Measurements from ENCODE around the gene FAM193A.
"Not testable (repeated sequence)": the region's sequence is repeated elsewhere in the genome, so short reads cannot be mapped to it uniquely, and the experiment has no call there.

Gene FAM193A

GRCh38 chr4:2691313-2691712 is 154.9 kb downstream of the FAM193A start:
- DNase-seq (ENCODE audit: low read depth in 2 of 2) = no peak

GRCh38 chr4:2691952-2692435 is 155.5 kb downstream of the FAM193A start:
- no peak for DNase-seq (ENCODE audit: low read depth in 2 of 2)

GRCh38 chr4:2694691-2695090 is 158.2 kb downstream of the FAM193A start:
- DNase-seq (ENCODE audit: low read depth in 2 of 2) = no peak

DNA sequence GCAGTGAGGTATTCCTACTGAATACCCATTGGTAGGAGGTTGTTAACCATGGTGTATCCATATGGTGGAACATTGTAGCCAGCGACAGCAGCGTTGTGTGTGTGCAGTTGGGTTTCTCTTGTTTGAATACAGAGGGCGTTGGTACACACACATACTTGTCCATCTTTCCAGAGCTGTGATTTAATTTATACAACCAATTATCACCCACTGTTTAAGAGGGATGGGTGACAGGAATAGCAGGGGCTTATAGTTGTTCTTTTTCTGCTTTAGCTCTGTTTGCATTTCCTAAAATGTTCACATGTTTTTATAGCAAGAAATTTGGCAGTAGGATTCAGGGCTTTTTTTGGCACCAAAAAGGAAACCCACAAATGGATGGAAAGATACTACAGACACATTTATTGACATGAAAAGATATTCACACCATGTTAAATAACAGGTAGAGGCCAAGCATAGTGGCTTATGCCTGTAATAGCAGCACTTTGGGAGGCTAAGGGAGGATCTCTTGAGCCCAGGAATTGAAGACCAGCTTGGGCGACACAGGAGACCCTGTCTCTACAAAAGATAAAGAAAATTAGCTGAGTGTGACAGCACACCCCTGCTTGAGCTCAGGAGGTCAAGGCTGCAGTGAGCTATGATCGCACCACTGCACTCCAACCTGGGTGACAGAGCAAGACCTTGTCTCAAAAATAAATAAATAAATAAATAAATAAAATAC is 159.1 kb downstream of the FAM193A start:
- no peak for DNase-seq (ENCODE audit: low read depth in 2 of 2)

DNA sequence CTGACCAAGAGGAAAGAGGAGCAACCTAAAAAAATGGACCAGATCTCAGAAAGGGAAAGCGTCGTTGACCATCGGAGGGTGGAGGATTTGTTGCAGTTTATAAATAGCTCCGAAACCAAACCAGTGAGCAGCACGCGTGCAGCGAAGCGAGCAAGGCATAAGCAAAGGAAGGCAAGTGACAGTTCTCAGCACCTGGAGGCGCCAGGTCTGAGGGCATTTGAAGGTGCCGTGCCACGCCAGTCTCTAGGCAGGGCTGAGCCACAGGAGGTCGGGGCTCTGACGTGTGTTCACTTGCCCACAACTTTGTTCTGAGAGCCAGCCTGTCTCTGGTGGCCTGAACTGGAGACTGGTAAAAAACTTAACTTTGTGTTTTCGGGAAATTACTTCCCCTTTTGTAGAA is 160.0 kb downstream of the FAM193A start:
- no peak for DNase-seq (ENCODE audit: low read depth in 2 of 2)

DNA sequence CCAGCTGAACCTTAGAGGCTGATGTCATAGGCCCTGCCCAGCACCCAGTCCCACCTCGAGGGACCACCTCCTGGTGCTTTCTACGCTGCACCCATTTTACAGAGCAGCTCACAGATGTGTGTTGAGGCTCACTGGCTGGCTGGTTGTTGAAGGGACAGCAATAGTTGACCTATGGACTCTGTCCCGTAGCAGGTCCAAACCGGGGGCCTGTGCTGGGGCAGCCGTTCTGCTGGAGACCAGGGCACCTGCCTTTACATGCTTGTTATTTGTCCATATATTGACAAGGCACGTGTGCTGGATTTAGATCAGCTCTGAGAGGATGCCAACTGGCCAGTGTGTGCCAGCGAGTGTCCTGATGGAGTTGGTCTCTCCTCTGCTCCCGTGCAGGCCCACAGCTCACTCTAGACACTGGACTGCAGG is 161.6 kb downstream of the FAM193A start:
- no peak for DNase-seq (ENCODE audit: low read depth in 2 of 2)

DNA sequence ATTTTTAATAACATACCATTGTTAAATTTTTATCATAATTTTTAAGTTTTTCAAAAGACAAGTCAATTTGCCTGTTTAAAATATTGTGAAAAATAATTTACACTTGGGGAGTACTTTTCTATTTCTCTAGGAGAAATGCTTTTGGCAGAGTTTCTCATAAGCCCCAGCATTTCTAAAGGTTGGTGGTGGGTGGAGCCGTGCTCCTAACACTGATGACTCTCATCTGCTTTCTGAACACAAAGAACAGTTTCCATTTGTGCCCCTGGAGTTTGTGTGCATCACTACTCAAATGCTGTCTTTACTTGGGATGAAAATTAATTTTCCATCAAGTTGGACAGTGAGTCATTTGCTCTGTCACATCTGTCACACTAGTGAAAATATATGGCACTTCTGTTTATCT is 162.1 kb downstream of the FAM193A start:
- no peak for DNase-seq (ENCODE audit: low read depth in 2 of 2)

DNA sequence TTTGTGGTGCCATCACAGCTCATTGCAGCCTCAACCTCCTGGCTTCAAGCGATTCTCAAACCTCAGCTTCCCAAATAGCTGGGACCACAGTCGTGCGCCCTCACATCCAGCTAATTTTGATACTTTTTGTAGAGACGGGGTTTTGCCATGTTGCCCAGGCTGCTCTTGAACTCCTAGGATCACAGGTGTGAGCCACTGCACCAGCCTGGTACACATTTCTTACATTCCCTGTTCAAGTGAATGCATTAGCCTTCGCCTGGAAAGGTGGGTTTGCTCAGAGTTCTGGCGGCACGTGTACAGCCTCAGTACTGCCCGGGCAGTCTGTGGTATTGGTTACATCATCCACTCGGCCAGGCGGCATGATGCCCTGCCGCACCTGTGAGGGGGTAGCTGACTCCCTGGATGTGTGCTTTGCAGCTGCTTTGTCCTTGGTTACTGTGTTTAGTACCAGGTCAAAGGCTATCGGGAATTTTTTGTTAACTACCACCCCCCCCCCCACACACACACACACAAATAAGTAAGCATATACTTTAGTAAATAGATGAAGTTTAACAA is 162.6 kb downstream of the FAM193A start:
- DNase-seq (ENCODE audit: low read depth in 2 of 2) = no peak

DNA sequence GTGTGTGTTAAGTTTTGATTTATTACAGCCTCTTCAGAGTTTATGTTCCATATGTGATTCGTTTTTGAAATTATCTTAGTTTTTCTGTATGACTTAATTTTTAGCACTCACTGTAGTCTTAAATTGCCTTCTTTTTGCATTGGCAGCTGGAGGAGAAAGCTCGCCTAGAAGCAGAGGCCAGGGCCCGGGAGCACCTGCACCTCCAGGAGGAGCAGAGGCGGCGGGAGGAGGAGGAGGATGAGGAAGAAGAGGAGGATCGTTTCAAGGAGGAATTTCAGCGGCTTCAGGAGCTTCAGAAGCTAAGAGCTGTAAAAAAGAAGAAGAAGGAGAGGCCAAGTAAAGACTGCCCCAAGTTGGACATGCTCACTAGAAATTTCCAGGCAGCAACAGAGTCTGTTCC is 163.1 kb downstream of the FAM193A start:
- no peak for DNase-seq (ENCODE audit: low read depth in 2 of 2)

GRCh38 chr4:2700031-2700430 is 163.6 kb downstream of the FAM193A start:
- DNase-seq (ENCODE audit: low read depth in 2 of 2) = no peak

- DNase-seq (ENCODE audit: low read depth in 2 of 2) = no peak
Observed at GRCh38 chr4:2702361-2702760, 165.9 kb downstream of the FAM193A start.

DNA sequence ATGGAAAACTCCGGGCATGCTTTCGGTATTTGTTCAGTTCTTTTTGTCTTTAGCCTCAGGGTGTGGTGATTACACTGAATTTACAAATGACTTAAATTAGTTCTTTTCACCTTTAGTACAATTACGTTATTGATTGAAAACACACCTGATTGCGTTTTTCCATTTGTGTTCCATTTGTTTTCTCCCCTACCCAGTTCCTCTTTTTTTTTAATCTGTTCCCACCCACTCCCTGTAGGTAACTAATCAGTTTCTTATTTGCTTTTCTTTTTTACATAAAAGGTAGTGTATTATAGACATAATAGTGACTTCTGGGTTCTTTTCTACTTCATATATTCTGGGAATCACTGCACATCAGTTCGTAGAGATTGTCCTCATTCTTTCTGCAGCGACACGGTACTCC is 166.3 kb downstream of the FAM193A start:
- no peak for DNase-seq (ENCODE audit: low read depth in 2 of 2)

DNA sequence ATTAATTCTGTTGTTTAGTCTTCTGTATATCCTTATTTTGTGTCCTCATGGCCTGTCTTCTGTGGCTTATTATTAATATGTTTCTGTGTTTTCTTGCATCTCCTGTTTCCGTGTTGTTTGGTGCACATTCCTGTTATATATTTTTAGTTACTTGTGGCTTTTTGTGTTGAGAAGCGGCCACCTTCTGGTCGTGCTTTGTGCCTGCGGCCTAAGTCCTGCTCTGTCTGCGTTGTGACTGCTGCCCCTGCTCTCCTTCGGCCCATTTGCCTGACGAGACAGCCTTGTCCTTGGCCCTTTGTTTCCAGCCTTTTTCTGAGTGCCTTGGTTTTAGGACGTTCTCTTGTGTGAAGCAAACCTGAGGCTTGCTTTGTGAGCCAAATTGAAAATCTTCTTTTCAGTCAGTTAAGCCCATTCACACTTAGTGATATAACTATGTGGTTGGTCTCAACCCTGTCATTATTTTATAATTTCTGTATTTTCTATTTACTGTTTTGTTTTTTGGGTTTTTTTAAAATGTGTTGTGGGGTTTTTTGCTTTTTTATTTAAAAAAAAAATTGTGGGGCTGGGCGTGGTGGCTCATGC is 175.9 kb downstream of the FAM193A start:
- no peak for DNase-seq (ENCODE audit: low read depth in 2 of 2)

DNA sequence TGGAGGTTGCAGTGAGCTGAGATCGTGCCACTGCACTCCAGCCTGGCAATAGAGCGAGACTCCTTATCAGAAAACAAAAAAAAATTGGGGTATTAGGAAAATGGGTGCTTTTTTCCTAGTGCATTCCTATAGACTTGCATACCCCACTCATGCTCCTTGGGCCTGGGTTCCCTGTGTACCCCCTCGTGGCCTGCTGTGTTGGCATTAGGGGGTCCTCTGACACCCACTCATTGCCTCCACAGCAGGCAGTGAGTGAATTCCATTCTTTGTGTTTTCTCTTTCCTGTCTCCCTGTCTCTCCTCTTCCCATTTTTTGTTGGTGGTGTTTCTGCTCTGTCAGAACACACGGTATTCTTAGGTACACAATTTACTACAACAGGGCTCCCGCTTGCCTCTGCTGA is 176.9 kb downstream of the FAM193A start:
- DNase-seq (ENCODE audit: low read depth in 2 of 2) = no peak

DNA sequence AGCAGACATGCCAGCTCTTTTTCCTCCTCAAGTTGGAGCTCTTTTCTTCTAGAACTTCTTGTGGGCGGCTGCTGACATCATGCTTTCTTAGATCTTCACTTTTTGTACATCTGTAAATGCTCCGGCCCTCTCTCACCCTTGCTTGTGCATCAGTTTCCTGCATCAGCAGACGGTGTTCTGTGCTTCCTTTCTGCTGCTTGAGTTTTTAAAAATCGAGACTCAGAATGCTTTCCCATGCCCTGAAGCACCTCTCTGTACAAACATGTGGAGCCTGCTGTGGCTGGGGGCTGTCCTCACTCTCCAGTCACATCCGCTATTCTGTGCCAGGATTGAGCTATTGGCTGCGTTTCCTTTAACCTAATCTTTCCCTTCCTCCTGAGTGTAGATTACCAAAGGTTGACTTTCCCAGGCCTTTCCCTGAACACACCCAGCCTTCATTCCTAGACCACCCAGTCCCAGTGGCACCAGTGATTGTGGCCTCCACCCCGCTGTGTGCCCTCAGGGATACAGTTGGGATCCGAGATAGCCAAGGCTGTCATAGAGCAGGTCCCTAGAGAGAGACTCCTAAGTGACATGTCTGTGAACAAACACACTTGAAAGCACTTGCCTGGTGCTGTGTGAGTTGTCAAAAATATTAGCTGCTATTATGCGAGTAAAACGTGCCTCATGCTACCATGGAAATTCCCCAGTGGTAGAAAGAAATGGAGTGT is 177.8 kb downstream of the FAM193A start:
- DNase-seq (ENCODE audit: low read depth in 2 of 2) = peak in 1 of 2 donors; percentile 7

GRCh38 chr4:2714918-2715317 is 178.5 kb downstream of the FAM193A start:
- DNase-seq (ENCODE audit: low read depth in 2 of 2) = no peak

DNA sequence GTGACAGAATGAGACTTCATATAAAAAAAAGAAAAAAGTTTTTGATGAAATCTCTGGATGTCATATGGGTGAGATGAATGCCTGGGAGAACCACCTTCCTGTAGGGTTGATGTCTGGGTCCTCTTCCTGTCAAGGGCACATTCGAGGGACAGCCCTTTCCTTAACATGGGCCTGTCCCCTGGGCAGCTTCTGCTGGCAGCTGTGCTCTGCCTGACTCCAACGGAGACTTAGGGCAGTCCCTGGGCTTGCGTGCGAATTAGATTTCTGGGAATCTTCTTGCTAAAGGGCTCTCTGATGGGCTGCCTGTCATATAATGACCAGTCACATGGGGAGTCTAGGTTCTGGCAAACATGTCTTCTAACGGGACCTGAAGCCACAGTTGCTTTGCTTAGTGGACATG is 179.0 kb downstream of the FAM193A start:
- no peak for DNase-seq (ENCODE audit: low read depth in 2 of 2)

DNA sequence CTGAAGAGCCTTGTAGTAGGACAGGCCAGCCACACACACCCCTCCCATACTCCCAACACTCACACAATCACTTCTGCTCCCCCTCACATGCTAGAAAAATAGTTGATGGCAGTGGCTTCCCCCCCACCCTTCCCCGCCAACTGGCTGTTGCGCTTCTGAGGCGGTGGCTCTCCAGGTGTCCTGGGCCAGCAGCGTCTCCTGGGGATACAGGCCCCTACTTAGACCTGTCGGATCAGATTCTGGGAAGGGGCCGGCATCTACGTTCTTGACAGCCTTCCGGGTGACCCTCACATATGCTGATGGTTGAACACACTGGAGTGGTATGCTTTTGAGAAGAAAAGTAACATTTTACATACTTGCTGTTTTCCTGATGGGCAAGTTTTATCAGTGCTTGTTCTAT is 179.8 kb downstream of the FAM193A start:
- DNase-seq (ENCODE audit: low read depth in 2 of 2) = no peak

DNA sequence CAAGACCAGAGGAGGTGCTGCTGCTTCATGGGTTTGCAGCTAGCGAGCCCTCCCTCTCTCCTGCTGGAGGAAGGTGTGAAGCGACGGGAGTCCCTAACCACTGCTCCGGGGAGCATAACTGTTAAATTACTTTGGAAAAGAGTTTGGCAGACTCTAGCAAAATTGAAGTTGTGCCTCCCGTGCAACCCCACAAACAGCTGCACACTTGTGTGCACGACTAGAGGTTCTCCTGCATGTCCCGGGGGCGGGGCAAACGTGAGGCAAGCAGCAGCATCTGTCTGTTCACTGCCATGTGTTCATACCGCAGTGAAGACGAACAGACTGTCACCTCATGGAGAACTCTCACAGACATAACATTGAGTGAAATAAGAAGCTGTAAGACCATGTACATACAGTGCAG is 185.1 kb downstream of the FAM193A start:
- DNase-seq (ENCODE audit: low read depth in 2 of 2) = no peak

GRCh38 chr4:2722033-2722432 is 185.6 kb downstream of the FAM193A start:
- DNase-seq (ENCODE audit: low read depth in 2 of 2) = no peak

GRCh38 chr4:2723751-2724150 is 187.3 kb downstream of the FAM193A start:
- no peak for DNase-seq (ENCODE audit: low read depth in 2 of 2)

DNA sequence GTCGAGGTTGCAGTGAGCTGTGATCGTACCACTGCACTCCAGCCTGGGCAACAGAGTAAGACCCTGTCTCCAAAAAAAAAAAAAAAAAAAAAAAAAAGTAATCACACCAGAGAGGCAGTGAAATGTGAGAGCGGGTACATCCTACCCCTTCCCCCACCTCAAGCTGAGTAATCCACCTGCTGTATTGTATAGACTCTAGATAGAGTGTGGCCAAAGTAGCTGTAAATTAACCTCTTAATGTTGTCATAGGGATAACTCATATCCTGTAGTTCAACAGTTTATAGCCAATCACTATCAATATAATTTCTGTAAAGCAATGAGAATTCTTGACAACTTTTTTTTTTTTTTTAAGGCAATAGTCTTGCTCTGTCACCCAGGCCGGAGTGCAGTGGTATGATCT is 188.9 kb downstream of the FAM193A start:
- no peak for DNase-seq (ENCODE audit: low read depth in 2 of 2)

DNA sequence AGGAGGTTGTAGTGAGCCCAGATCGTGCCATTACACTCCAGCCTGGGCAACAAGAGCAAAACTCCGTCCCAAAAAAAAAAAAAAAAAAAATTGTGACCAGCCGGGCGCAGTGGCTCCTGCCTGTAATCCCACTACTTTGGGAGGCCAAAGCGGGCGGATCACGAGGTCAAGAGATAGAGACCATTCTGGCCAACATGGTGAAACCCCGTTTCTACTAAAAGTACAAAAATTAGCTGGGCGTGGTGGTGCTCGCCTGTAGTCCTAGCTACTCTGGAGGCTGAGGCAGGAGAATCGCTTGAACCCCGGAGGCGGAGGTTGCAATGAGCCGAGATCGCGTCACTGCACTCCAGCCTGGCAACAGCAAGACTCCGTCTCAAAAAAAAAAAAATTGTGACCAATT is 190.4 kb downstream of the FAM193A start:
- DNase-seq (ENCODE audit: low read depth in 2 of 2) = not testable (repeated sequence)
